Peyer's patch (tissue), 4 donors: ENCODE data around the gene PCNX1.

Source experiments
- POLR2A ChIP-seq, 2 donors: fragments of 450-650 bp; IDR thresholded peaks; one replicate each; pipeline ENCODE4 v1.5.1; 2017; ENCODE audit warnings: antibody characterized with exemption in 2 of 2, mild to moderate bottlenecking in 2 of 2, moderate library complexity in 2 of 2
- TF ChIP-seq, protein P1 (sequence below), 6 experiments: fragments of 450-650 bp in 4 of 6; fragments of 200-600 bp in 2 of 6; sonication (generic) in 1 of 6; IDR thresholded peaks; one replicate each; pipeline ENCODE4 v1.5.1; 2017 to 2019; ENCODE audit warnings: antibody characterized with exemption in 6 of 6, mild to moderate bottlenecking in 3 of 6, moderate library complexity in 1 of 6

DNA sequence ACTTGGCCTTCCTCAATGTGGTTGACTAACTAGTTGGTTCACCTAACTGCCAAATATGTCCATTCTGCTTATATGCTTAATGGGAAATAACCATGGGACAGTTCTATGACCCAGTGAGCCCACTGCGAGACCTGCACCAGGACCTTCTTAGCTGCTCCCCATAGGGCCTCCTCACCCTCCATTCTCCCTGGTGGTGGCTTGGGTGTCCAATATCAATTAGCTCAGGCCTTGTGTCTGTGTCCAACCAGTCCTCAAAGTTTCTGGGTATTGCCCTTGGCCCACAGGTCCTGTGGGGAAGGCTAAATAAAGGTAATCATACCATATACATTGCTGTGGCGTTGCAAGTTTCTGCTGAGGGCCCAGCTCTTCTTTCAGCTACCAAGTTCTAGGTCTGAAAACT is 228.2 kb downstream of the PCNX1 start:
- TF ChIP-seq, protein P1, sequence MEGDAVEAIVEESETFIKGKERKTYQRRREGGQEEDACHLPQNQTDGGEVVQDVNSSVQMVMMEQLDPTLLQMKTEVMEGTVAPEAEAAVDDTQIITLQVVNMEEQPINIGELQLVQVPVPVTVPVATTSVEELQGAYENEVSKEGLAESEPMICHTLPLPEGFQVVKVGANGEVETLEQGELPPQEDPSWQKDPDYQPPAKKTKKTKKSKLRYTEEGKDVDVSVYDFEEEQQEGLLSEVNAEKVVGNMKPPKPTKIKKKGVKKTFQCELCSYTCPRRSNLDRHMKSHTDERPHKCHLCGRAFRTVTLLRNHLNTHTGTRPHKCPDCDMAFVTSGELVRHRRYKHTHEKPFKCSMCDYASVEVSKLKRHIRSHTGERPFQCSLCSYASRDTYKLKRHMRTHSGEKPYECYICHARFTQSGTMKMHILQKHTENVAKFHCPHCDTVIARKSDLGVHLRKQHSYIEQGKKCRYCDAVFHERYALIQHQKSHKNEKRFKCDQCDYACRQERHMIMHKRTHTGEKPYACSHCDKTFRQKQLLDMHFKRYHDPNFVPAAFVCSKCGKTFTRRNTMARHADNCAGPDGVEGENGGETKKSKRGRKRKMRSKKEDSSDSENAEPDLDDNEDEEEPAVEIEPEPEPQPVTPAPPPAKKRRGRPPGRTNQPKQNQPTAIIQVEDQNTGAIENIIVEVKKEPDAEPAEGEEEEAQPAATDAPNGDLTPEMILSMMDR (IDR thresholded peaks at IDR 0.05), result no peak
- TF ChIP-seq POLR2A (IDR thresholded peaks at IDR 0.05), result no peak
